Transverse colon (tissue), 4 donors: ENCODE results near the gene TBL1XR1.

Experiments used
- POLR2A ChIP-seq: fragments of 450-650 bp; IDR thresholded peaks from one replicate; pipeline ENCODE4 v1.6.1; 2016; ENCODE audit warnings: antibody characterized with exemption, mild to moderate bottlenecking, moderate library complexity
- POLR2AphosphoS5 ChIP-seq, 3 donors: sonication (generic); formaldehyde crosslinking; IDR thresholded peaks; one replicate each; pipeline ENCODE4 v1.6.1; 2016; ENCODE audit warnings: antibody characterized with exemption in 3 of 3
- TF ChIP-seq, protein P1 (sequence below), 5 experiments: fragments of 200-600 bp in 3 of 5; fragments of 450-650 bp in 2 of 5; sonication (generic) in 3 of 5; IDR thresholded peaks; 1 replicate in 2 of 5; 2 replicates in 3 of 5; pipeline ENCODE4 v1.5.1; 2016 to 2017; ENCODE audit warnings: antibody characterized with exemption in 5 of 5, inconsistent platforms in 3 of 5, mild to moderate bottlenecking in 2 of 5, moderate library complexity in 1 of 5

DNA sequence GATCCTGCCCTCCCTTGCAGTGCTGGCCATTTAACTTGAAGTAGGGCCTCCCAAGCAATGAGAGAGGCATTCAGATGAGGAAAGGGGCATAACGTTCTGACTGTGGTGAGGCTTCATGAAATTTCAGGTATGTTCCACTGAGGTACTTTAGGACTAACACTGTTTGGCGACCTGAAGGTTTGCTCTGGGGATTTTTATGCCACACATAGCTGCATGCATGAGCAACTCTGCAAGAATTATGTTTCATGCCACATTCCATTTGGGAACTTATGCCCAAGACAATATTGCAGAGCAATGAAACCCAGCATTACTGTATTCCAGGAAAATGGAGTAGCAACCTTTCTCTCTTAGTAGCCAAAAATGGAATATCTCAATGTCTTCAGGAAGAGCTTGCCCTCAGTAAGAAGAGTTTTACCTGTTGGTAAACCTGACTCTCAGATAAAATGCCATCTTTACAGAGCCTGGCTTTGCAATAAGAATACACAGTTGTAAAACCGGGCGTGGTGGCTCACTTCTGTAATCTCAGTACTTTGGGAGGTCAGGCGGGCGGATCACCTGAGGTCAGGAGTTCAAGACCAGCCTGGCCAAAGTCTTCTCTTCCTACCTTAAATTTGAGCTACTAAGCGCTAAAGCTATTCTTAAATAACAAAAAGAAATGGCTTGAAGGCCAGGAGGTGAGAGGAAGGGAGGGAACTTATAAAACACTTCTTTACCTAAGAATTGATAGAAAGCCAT is 16.7 kb upstream of the TBL1XR1 start:
- TF ChIP-seq POLR2AphosphoS5 (IDR thresholded peaks at IDR 0.05) = no peak
- TF ChIP-seq, protein P1, sequence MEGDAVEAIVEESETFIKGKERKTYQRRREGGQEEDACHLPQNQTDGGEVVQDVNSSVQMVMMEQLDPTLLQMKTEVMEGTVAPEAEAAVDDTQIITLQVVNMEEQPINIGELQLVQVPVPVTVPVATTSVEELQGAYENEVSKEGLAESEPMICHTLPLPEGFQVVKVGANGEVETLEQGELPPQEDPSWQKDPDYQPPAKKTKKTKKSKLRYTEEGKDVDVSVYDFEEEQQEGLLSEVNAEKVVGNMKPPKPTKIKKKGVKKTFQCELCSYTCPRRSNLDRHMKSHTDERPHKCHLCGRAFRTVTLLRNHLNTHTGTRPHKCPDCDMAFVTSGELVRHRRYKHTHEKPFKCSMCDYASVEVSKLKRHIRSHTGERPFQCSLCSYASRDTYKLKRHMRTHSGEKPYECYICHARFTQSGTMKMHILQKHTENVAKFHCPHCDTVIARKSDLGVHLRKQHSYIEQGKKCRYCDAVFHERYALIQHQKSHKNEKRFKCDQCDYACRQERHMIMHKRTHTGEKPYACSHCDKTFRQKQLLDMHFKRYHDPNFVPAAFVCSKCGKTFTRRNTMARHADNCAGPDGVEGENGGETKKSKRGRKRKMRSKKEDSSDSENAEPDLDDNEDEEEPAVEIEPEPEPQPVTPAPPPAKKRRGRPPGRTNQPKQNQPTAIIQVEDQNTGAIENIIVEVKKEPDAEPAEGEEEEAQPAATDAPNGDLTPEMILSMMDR (IDR thresholded peaks at IDR 0.05) = no peak
- no peak for TF ChIP-seq POLR2A
